ENCODE measurements around the gene SEC31A. TPM values are rescaled to one million over a fixed set of nuclear protein-coding genes. Genes with fewer than 3 reads are reported as not detected.

Gene SEC31A
- total RNA-seq, 1 donor from 2014 or later = 178 TPM

- peaks cover 4% of the 10 kb centered on the region for H3K27me3 ChIP-seq (ENCODE audit: control insufficient read depth, insufficient read depth, low read length)
- TF ChIP-seq CTCF (IDR thresholded peaks at IDR 0.05; ENCODE audit: insufficient read depth, low read length, poor library complexity, severe bottlenecking) = peak; percentile 49
- no peaks in the 10 kb centered on the region for H3K36me3 ChIP-seq (ENCODE audit: control insufficient read depth, insufficient read depth, low read length)
- no peak for DNase-seq (ENCODE audit: low read depth)
- H3K4me3 ChIP-seq (ENCODE audit: low read depth, low read length) = no peak overlapping the region
Measured at GRCh38 chr4:82801910-82802521, 88.9 kb downstream of the SEC31A start.

- TF ChIP-seq CTCF (IDR thresholded peaks at IDR 0.05; ENCODE audit: insufficient read depth, low read length, poor library complexity, severe bottlenecking) = no peak
- Histone ChIP-seq H3K27me3 (ENCODE audit: control insufficient read depth, insufficient read depth, low read length) (peaks cover 4% of the 10 kb centered on the region), H3K36me3 (ENCODE audit: control insufficient read depth, insufficient read depth, low read length) (no peaks in the 10 kb centered on the region), H3K4me3 (ENCODE audit: low read depth, low read length) (peak overlapping the region; percentile 57)
- DNase-seq (ENCODE audit: low read depth) = no peak
Measured at GRCh38 chr4:82799006-82799881, 91.7 kb downstream of the SEC31A start.

- no peak for TF ChIP-seq CTCF (IDR thresholded peaks at IDR 0.05; ENCODE audit: insufficient read depth, low read length, poor library complexity, severe bottlenecking)
- no peak for DNase-seq (ENCODE audit: low read depth)
- peak within 1 kb of the TSS; percentile 57 for H3K4me3 ChIP-seq (ENCODE audit: low read depth, low read length)
- no peaks in the 10 kb centered on the region for H3K36me3 ChIP-seq (ENCODE audit: control insufficient read depth, insufficient read depth, low read length)
- H3K27me3 ChIP-seq (ENCODE audit: control insufficient read depth, insufficient read depth, low read length) = peaks cover 4% of the 10 kb centered on the region
Measured at GRCh38 chr4:82798168-82799005, 92.6 kb downstream of the SEC31A start, which contains the start of gene SCD5. Gene SCD5, minus strand, starts transcription at chr4:82798796. Its CDS starts 259 bp downstream, at chr4:82798537.

GRCh38 chr4:82797405-82798111, 93.4 kb downstream of the SEC31A start:
- Histone ChIP-seq H3K4me3 (ENCODE audit: low read depth, low read length) (peak overlapping the region; percentile 57), H3K27me3 (ENCODE audit: control insufficient read depth, insufficient read depth, low read length) (peaks cover 4% of the 10 kb centered on the region), H3K36me3 (ENCODE audit: control insufficient read depth, insufficient read depth, low read length) (no peaks in the 10 kb centered on the region)
- TF ChIP-seq CTCF (IDR thresholded peaks at IDR 0.05; ENCODE audit: insufficient read depth, low read length, poor library complexity, severe bottlenecking) = no peak
- DNase-seq (ENCODE audit: low read depth) = no peak

GRCh38 chr4:82797040-82797404, 93.9 kb downstream of the SEC31A start:
- peak overlapping the region; percentile 57 for H3K4me3 ChIP-seq (ENCODE audit: low read depth, low read length)
- TF ChIP-seq CTCF (IDR thresholded peaks at IDR 0.05; ENCODE audit: insufficient read depth, low read length, poor library complexity, severe bottlenecking) = no peak
- no peak for DNase-seq (ENCODE audit: low read depth)

More at GRCh38 chr4:82797040-82797404, 93.9 kb downstream of the SEC31A start:
- Histone ChIP-seq H3K36me3 (ENCODE audit: control insufficient read depth, insufficient read depth, low read length) (no peaks in the 10 kb centered on the region), H3K27me3 (ENCODE audit: control insufficient read depth, insufficient read depth, low read length) (peaks cover 4% of the 10 kb centered on the region)
